ENCODE measurements around the gene RPS19BP1. TPM values are rescaled to one million over a fixed set of nuclear protein-coding genes. Genes with fewer than 3 reads are reported as not detected.

Gene RPS19BP1
- total and polyA plus RNA-seq, 8 donors, result 25.9 to 117 (median 36.7) TPM

DNA sequence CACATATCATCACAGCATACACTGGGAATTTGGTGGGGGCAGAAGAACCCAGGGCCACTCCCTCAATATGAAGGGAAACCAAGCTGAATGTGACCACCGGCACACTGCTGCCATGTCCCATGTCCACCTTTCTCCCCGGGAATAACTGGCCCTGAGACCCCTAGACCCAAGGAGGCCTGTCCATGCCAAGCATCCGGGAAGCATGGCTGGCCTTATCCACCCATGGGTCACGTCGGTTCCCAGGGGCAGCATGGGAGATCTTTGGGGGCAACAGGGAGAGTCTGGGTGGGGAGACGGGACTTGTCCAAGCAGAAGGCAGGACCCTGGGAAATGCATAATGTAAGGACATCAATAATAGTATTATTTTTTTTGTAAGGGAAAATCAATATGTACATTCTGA is 40.9 kb downstream of the RPS19BP1 start:
- Histone ChIP-seq H3K36me3 (no peaks in the 10 kb centered on the region), H3K4me3 (no peak overlapping the region), H3K9me3 (no peaks in the 10 kb centered on the region), H3K27ac (no peak overlapping the region), H3K4me1 (no peaks in the 10 kb centered on the region), H3K27me3 (no peaks in the 10 kb centered on the region)
- ATAC-seq (no peak), FAIRE-seq (no peak), DNase-seq (peak in 1 of 6 donors; percentile 36)
- 67 to 76% methylated on average over 6 of the region's 6 CpGs for WGBS, 2 donors
- intact Hi-C loops (cut with DNase I), result loop anchor here in 1 of 3 donors (5.0 kb wide), 1 partner anchor 36 kb away; no protein-coding TSS in a partner anchor
- TF ChIP-seq, protein P1, sequence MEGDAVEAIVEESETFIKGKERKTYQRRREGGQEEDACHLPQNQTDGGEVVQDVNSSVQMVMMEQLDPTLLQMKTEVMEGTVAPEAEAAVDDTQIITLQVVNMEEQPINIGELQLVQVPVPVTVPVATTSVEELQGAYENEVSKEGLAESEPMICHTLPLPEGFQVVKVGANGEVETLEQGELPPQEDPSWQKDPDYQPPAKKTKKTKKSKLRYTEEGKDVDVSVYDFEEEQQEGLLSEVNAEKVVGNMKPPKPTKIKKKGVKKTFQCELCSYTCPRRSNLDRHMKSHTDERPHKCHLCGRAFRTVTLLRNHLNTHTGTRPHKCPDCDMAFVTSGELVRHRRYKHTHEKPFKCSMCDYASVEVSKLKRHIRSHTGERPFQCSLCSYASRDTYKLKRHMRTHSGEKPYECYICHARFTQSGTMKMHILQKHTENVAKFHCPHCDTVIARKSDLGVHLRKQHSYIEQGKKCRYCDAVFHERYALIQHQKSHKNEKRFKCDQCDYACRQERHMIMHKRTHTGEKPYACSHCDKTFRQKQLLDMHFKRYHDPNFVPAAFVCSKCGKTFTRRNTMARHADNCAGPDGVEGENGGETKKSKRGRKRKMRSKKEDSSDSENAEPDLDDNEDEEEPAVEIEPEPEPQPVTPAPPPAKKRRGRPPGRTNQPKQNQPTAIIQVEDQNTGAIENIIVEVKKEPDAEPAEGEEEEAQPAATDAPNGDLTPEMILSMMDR (IDR thresholded peaks at IDR 0.05), result no peak

DNA sequence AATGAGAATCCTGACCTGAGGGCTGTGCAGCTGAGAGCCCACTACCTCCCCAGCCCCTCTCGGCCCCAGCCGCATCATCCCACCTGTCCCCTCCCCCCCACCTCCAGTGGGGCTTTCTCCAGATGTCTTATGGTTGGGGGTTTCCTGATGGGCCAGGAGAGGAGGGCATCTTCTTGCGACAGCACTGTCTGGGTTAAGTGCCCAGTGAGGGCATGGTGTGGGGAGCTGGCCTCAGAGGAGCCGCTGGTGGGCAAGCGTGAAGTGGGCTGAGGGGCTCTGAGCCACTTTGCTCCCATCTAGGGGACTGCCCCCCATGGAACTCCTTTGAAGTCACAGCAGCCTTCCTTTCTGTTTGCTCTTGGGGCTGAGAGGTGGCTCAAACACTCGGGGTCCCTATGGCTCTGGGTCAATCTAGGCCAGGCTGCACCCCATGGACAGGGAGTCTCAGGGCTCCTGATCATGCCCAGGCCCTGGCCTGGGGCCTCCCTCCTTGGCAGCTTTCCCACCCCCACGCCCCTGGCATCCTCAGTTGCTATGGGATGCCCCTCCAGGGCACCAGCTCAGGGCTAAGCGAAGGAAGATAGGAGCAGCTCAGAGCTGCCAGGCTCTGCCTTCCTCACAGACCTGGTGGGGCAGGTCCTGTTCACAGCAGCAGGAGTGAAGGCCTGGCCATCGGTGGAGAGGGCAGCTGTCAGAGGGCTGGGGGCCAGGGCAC is 41.4 kb downstream of the RPS19BP1 start:
- 64 to 73% methylated on average over 9 of the region's 9 CpGs for WGBS, 2 donors
- peak in 1 of 6 donors; percentile 56 for DNase-seq

DNA sequence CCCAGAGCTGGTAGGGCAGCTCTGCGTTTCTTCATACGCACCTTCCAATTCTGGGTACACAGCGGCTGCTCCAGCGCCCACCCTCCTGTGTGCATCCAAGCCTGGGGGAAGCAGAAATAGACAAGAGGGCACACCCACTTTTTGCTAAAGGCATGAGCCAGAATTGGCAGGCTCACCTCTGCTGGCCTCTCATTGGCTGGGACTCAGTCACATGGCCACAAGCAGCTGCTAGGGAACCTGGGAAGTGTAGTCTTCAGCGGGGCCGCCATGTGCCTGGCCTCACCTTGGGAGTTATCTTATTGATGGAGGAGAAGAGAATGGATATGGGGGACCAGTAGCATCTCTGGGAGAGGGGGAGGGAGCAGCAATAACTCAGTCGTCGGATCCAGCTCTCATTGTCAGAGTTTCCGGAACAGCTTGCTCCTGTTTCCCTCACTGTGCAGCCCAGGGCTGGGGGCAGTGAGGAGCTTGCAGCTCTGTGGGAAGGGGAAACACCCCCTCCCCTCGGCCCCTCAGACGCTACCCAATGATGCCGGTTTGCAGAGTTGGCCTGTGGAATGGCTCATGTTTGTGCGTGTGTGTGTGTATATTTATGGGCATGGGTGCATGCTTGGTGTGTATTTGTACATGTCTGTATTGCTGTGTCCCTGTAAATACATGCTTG is 42.3 kb downstream of the RPS19BP1 start:
- no peak for FAIRE-seq
- WGBS, 2 donors, result 46 to 57% methylated on average over 13 of the region's 13 CpGs

More for the DNA sequence above, 41.4 kb downstream of the RPS19BP1 start:
- no peaks in the 10 kb centered on the region for H3K9me3 ChIP-seq
- intact Hi-C loops (cut with DNase I), result loop anchor here in 1 of 3 donors (5.0 kb wide), 1 partner anchor 36 kb away; no protein-coding TSS in a partner anchor
- no peak overlapping the region for H3K4me3 ChIP-seq
- ATAC-seq (no peak), FAIRE-seq (no peak)
- TF ChIP-seq, protein P1 (IDR thresholded peaks at IDR 0.05), result no peak
- H3K27me3 ChIP-seq, result no peaks in the 10 kb centered on the region
- H3K36me3 ChIP-seq, result no peaks in the 10 kb centered on the region
- no peak overlapping the region for H3K27ac ChIP-seq
- H3K4me1 ChIP-seq, result no peaks in the 10 kb centered on the region

DNA sequence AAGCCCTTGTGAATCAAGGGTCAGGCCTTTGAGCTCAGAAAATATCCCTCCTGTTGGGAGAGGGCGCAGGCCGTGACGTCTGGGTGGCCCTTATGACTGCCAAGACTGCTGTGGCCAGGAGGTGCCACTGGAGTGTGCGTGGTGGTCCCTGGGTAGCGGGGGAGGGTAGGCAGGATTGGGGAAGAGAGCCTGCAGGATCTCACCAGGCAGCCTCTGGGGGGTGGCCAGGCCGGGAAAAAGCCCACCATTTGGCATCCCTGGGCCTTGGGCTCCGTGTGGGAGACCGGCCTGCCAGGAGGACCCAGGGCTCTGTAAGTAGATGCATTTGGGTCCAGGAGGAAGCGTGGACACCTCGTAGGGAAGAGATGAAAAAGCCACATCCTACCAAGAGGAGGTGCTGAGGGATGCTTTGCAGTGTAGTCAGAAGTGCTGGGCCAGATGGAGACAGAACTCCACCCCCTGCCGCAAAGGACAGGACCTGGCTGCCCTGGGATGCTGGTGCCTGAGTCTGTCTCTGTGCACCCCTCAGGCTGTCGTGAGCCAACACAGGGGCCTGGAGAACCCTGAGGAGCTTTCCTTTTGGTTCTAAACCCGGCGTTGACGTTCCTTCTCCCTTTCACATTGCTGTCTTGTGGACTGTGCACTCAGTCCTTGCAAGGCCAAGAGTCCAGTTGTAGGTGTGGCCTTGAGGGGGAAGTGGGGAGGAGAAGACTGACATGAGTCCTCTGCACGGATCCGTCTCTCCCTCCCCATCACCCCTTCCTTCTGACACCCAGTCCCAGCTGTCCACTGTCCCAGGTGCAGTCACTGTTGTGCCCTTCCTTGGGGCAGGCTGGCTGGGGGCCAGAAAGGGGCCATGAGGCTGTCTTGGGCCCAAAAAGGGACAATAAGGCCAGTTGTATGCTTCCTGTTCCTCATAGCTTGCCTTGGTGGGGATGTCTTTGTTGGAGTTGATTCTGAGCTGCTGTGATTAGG is 43.2 kb downstream of the RPS19BP1 start:
- Histone ChIP-seq H3K27ac (no peak overlapping the region), H3K4me3 (no peak overlapping the region), H3K4me1 (no peaks in the 10 kb centered on the region), H3K9me3 (no peaks in the 10 kb centered on the region), H3K36me3 (no peaks in the 10 kb centered on the region), H3K27me3 (no peaks in the 10 kb centered on the region)
- DNase-seq (no peak), ATAC-seq (peak in 3 of 4 donors; percentile 2 to 44 (median 33)), FAIRE-seq (no peak)
- TF ChIP-seq, protein P1 (IDR thresholded peaks at IDR 0.05), result no peak
- intact Hi-C loops (cut with DNase I), result loop anchor here in 1 of 3 donors (5.0 kb wide), 1 partner anchor 38 kb away; no protein-coding TSS in a partner anchor
- 70 to 76% methylated on average over 17 of the region's 17 CpGs for WGBS, 2 donors

More for the DNA sequence above, 42.3 kb downstream of the RPS19BP1 start:
- intact Hi-C loops (cut with DNase I), result loop anchor here in 1 of 3 donors (5.0 kb wide), 1 partner anchor 37 kb away; no protein-coding TSS in a partner anchor
- TF ChIP-seq, protein P1 (IDR thresholded peaks at IDR 0.05), result no peak
- no peak overlapping the region for H3K27ac ChIP-seq
- no peak overlapping the region for H3K4me3 ChIP-seq
- DNase-seq, result peak in 4 of 6 donors; percentile 63 to 73 (median 70)
- no peaks in the 10 kb centered on the region for H3K36me3 ChIP-seq
- no peaks in the 10 kb centered on the region for H3K27me3 ChIP-seq
- H3K4me1 ChIP-seq, result no peaks in the 10 kb centered on the region
- peak; percentile 85 to 93 (median 91) for ATAC-seq
- H3K9me3 ChIP-seq, result no peaks in the 10 kb centered on the region
